Hair follicular keratinocyte (primary cell): Measurements from ENCODE around the gene GLI2. TPM values are rescaled to one million over a fixed set of nuclear protein-coding genes. Genes with fewer than 3 reads are reported as not detected.

ENCODE experiments used
- total RNA-seq: library from RNA; depleted of rRNA; stranded (reverse); fragments of >200 nt; gene quantifications from 2 replicates; pipeline ENCODE4 v1.2.3, GENCODE V29; 2015

GLI2 gene
- 0.39 TPM in 1 of 2 replicates, not detected in the other for total RNA-seq

DNA sequence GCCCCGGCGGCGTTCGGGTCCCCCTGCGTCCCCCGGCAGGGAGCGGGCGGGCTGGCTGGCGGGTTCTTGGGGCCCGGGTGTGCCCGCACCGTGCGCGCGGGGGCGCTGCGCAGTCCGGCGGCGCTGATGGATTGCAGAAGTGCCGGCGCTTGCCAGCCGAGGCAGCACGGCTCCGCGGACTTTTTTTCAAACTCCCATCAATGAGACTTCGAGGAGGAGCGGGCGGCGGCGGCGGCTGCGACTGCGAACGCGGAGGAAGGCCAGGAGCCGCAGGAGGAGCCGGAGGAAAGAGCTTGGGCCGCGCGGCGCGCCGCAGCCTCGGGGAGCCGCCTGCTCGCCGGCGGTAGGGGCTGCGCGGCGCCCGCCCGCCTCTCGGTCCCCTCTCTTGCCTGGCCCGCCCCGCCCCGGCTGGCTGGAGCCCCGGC lies at the start of gene GLI2:
TSS of gene GLI2 (plus strand) at position 123 of the 425 bp plus-strand sequence. CDS start 61,453 bp downstream, outside the sequence.

